Measurements from ENCODE around the gene EIF4E. TPM values are rescaled to one million over a fixed set of nuclear protein-coding genes. Genes with fewer than 3 reads are reported as not detected.
A peak's percentile ranks its signal among the peaks of the same experiment; 100 is the strongest.
"Not testable (repeated sequence)": the region's sequence is repeated elsewhere in the genome, so short reads cannot be mapped to it uniquely, and the experiment has no call there.

Gene EIF4E
- total RNA-seq, 1 donor, result 128 TPM

DNA sequence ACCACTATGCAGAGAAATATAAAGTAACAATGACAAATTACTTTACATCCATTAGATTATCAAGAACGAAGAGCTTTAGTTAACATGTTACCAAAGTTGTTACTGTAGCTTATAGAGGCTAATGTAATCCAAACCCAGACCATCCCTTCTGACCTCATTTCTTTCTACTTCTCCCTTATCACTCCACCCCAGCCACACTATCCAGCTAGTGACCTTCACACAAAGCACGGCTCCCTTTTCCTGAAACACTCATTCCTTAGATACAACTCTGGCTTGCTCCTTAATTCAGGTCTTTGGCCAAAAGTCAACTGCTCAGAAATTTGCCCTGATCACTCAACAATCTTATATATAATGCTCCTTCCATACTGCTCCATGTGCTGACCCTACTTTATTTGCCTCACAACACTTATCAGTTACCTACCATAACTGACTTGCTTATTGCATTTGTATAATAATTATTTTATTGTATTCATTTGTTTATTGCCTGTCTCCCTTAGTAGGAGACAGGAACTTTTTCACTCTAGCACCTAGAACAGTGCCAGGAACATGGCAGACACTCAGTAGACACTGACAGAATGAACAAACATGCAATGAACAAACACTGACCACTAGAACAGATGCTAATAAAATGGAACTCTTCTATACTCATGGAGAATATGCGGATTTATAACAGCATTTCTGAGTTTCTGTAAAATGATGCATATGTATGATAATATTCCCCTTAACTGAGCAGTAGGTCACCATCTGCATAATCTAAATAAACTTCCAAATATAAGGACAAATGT lies 67.6 kb downstream of the EIF4E start:
- TF ChIP-seq, protein P1, sequence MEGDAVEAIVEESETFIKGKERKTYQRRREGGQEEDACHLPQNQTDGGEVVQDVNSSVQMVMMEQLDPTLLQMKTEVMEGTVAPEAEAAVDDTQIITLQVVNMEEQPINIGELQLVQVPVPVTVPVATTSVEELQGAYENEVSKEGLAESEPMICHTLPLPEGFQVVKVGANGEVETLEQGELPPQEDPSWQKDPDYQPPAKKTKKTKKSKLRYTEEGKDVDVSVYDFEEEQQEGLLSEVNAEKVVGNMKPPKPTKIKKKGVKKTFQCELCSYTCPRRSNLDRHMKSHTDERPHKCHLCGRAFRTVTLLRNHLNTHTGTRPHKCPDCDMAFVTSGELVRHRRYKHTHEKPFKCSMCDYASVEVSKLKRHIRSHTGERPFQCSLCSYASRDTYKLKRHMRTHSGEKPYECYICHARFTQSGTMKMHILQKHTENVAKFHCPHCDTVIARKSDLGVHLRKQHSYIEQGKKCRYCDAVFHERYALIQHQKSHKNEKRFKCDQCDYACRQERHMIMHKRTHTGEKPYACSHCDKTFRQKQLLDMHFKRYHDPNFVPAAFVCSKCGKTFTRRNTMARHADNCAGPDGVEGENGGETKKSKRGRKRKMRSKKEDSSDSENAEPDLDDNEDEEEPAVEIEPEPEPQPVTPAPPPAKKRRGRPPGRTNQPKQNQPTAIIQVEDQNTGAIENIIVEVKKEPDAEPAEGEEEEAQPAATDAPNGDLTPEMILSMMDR (IDR thresholded peaks at IDR 0.05; ENCODE audit: insufficient read depth, low read length), result no peak
- H3K4me3 ChIP-seq (ENCODE audit: low read depth, low read length), result no peak overlapping the region
- no peak for DNase-seq (ENCODE audit: low read depth)

DNA sequence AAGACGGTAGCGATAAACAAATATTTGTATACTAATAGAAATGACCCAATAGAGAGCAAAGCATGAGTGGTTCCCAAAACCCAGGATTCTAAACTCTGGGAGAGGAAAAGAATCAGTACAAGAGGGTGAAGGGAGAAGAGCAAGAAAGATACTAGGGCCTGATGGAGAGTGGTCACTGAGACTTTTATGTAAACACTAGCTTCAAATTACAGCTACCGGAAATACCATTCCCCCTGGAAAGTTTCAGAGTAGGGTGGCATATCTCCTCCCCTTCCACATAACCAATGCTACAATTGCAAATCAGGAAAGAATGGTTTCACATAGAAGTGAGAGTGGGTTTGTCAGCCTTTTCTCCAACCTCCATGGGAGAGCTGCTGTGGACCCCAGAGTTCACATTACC lies 77.1 kb downstream of the EIF4E start:
- DNase-seq (ENCODE audit: low read depth), result peak; percentile 5
- TF ChIP-seq, protein P1 (IDR thresholded peaks at IDR 0.05; ENCODE audit: insufficient read depth, low read length), result no peak
- H3K4me3 ChIP-seq (ENCODE audit: low read depth, low read length), result no peak overlapping the region

DNA sequence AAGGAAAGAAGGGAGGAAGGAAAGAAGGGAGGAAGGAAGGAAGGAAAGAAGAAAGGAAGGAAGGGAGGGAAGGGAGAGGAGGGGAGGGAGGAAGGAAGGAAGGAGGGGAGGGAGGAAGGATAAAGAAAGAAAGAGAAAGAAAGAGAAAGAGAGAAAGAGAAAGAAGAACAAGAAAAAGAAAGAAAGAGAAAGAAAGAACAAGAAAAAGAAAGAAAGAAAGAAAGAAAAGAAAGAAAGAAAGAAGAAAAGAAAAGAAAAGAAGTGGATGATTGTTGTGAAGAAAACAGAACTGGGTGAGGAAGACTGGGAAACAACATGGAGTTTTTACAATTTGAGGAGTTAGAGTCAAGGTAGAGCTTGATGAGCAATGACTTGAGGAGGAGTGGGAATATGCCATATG lies 78.0 kb downstream of the EIF4E start:
- TF ChIP-seq, protein P1 (IDR thresholded peaks at IDR 0.05; ENCODE audit: insufficient read depth, low read length), result no peak
- no peak for DNase-seq (ENCODE audit: low read depth)
- no peak overlapping the region for H3K4me3 ChIP-seq (ENCODE audit: low read depth, low read length)

DNA sequence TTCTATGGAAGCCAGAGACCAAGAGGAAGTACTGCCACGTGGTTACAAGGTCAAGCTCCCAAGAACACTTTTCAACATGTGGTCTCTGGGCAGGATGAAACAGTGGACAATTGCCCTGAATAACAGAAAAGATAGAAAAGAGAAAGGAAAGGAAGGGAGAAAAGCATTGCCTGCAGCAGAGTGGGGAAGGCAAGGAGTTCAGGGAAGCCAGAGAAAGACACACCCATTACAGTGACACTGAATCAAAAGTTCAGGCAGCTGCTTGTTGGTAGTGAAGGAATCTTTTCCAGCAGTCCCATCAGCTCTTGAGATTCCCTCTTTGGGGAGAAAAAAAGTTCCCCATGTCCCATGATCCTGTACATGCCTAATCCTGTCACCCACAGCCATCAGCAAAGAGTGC lies 80.5 kb downstream of the EIF4E start:
- TF ChIP-seq, protein P1 (IDR thresholded peaks at IDR 0.05; ENCODE audit: insufficient read depth, low read length), result no peak
- no peak overlapping the region for H3K4me3 ChIP-seq (ENCODE audit: low read depth, low read length)
- no peak for DNase-seq (ENCODE audit: low read depth)

DNA sequence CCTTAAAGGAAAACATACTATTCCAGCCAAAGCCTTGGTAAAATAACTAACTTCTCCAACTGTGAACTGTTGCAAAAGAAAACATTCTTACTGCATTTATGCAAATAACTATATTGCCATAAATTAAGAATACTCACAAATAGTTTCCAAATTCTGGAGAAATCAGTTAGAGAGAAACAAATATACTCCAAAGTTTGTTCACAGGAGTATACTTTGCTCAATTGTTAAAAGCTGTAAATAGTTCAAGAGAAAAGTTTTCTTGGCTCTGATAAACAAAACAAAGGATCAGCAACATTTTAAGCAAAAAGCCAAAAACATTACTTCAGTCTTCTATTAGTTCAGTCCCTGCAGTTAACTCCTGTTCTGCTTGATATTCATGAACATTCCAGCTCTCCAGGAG lies 83.0 kb downstream of the EIF4E start:
- DNase-seq (ENCODE audit: low read depth), result no peak
- TF ChIP-seq, protein P1 (IDR thresholded peaks at IDR 0.05; ENCODE audit: insufficient read depth, low read length), result no peak
- no peak overlapping the region for H3K4me3 ChIP-seq (ENCODE audit: low read depth, low read length)

DNA sequence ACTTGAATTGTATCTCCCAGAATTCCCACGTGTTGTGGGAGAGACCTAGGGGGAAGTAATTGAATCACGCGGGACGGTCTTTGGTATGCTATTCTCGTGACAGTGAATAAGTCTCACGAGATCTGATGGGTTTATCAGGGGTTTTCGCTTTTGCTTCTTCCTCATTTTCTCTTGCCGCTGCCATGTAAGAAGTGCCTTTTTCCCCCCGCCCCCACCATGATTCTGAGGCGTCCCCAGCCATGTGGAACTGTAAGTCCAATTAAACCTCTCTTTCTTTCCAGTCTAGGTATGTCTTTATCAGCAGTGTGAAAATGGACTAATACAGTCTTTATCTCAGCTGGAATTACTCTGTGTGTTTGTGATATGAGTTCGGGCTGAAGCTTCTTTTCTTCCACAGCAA lies 86.0 kb downstream of the EIF4E start:
- not testable (repeated sequence) for H3K4me3 ChIP-seq (ENCODE audit: low read depth, low read length); DNase-seq (ENCODE audit: low read depth)

DNA sequence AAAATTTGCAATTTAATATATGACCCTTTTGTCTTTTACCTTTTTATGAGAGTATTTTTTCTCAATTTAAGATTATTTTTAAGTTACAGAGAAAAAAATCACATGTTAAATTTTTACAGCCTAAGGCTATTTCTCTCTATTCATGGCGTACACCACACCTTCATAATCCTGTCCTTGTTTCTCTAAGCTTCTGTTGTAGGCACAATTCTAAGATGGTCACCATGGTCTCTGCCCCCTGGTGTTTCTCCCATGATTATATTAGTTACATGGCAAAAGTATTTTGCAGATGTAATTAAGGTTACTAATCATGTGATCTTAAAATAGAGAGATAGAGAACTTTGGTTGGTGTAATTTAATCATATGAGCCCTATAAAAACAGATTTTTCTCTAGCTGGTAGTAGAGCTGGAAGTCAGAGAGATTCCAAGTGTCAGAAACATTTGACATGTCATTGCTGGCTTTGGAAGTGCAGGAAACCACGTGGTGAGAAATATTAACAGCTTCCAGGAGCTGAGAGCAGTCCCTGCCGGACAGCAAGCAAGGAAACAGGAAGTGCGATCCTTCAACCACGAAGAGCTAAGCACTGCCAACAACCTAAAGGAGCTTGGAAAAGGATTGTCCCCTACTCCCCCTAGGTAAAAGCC lies 89.8 kb downstream of the EIF4E start:
- no peak overlapping the region for H3K4me3 ChIP-seq (ENCODE audit: low read depth, low read length)
- DNase-seq (ENCODE audit: low read depth), result peak; percentile 56
- TF ChIP-seq, protein P1 (IDR thresholded peaks at IDR 0.05; ENCODE audit: insufficient read depth, low read length), result no peak
